ENCODE results near the gene RAD18.

- no peak for TF ChIP-seq CTCF (IDR thresholded peaks at IDR 0.05; ENCODE audit: insufficient read depth, low read depth, low read length)
- no peak for TF ChIP-seq EZH2 (IDR thresholded peaks at IDR 0.05; ENCODE audit: insufficient read depth, low read length)
Observed at GRCh38 chr3:9007928-9008327, 44.7 kb upstream of the RAD18 start.

Measured in astrocyte (in vitro differentiated cells and primary cell).